HepG2 (cell line): ENCODE results near the gene TNFSF9. TPM values are rescaled to one million over a fixed set of nuclear protein-coding genes. Genes with fewer than 3 reads are reported as not detected.

ENCODE experiments used
- ATAC-seq: fragments of 200-7000 bp; cut with Tn5 transposase; 3 replicates; pipeline ENCODE4 v1.9.1; 2020; ENCODE audit warnings: mild to moderate bottlenecking, moderate library complexity
- BruUV-seq: library from RNA; stranded (reverse); fragments of 400-500 nt; replicated peaks from 2 replicates; lab custom pipeline; 2021; lab: Mats Ljungman, UMichigan
- CTCF ChIA-PET: fragments of 300-600 bp; formaldehyde crosslinking; extraction: SDS; loops from one replicate; lab custom pipeline; 2021; ENCODE audit warnings: low total read pairs, inconsistent platforms, low intra/inter-chr PET ratio; lab: Yijun Ruan, JAX
- POLR2A ChIA-PET: fragments of 350-600 bp; sonication (Branson Sonifier 250); formaldehyde crosslinking; loops from one replicate; lab custom pipeline; 2020; ENCODE audit warnings: antibody characterized with exemption, inconsistent platforms; lab: Yijun Ruan, JAX
- DNase-seq: peaks from one replicate; pipeline ENCODE4 v3.0.0-alpha.2; 2015; ENCODE audit warnings: low spot score
- FAIRE-seq: peaks from 3 replicates; lab custom pipeline; 2011; peaks lifted over from hg19 to GRCh38; lab: Jason Lieb, UNC
- H2AFZ ChIP-seq: one replicate; pipeline ENCODE4 v1.6.1; 2011; ENCODE audit warnings: low read length, inconsistent platforms
- H3K27ac ChIP-seq: fragments of 300-600 bp; 3 replicates; pipeline ENCODE4 v1.8.0; 2011; ENCODE audit warnings: mixed run types, mild to moderate bottlenecking, mixed read lengths, low read length, inconsistent platforms; ENCODE audit not compliant: insufficient read depth; ENCODE audit errors: extremely low read length
- H3K27me3 ChIP-seq, 2 experiments: fragments of 200-600 bp in 1 of 2; 2 replicates in 1 of 2; 3 replicates in 1 of 2; pipeline versions ENCODE4 v1.6.0 to v1.8.0; 2011; ENCODE audit warnings: low read length in 2 of 2, mild to moderate bottlenecking in 2 of 2, moderate library complexity in 2 of 2, inconsistent platforms in 1 of 2; ENCODE audit not compliant: insufficient read depth in 2 of 2, control insufficient read depth in 1 of 2
- H3K36me3 ChIP-seq, 2 experiments: fragments of 200-600 bp in 1 of 2; replicated peaks in 1 of 2; 2 replicates in 1 of 2; 3 replicates in 1 of 2; pipeline versions ENCODE4 v1.5.1 to v1.8.0; 2011; ENCODE audit warnings: low read length in 2 of 2, inconsistent platforms in 1 of 2; ENCODE audit not compliant: insufficient read depth in 2 of 2, control insufficient read depth in 1 of 2
- H3K4me1 ChIP-seq: 2 replicates; pipeline ENCODE4 v1.5.1; 2012; ENCODE audit warnings: low read length, inconsistent platforms; ENCODE audit not compliant: insufficient read depth
- H3K4me2 ChIP-seq: 2 replicates; pipeline ENCODE4 v1.6.0; 2011; ENCODE audit warnings: low read depth, low read length, inconsistent platforms
- H3K4me3 ChIP-seq, 3 experiments: fragments of 200-600 bp in 1 of 3; sonication (generic), shearing (Covaris generic) in 1 of 3; replicated peaks in 1 of 3; 2 replicates each; pipeline ENCODE4 v1.5.1; 2011 to 2016; ENCODE audit warnings: low read length in 3 of 3, inconsistent platforms in 2 of 3, low read depth in 2 of 3, mild to moderate bottlenecking in 2 of 3, control low read depth in 1 of 3, mixed read lengths in 1 of 3; ENCODE audit not compliant: insufficient read depth in 1 of 3
- H3K79me2 ChIP-seq: one replicate; pipeline ENCODE4 v1.6.1; 2011; ENCODE audit warnings: low read length, inconsistent platforms; ENCODE audit not compliant: insufficient read depth
- H3K9ac ChIP-seq: 2 replicates; pipeline ENCODE4 v1.6.0; 2011; ENCODE audit warnings: mild to moderate bottlenecking, low read depth, low read length, inconsistent platforms; ENCODE audit not compliant: insufficient read depth
- H3K9me3 ChIP-seq: 2 replicates; pipeline ENCODE4 v1.5.1; 2012; ENCODE audit warnings: mild to moderate bottlenecking, low read length
- H4K20me1 ChIP-seq: 2 replicates; pipeline ENCODE4 v1.6.0; 2011; ENCODE audit warnings: inconsistent platforms, mild to moderate bottlenecking, low read length, moderate library complexity; ENCODE audit not compliant: insufficient read depth
- AHR ChIP-seq: IDR thresholded peaks from 2 replicates; pipeline ENCODE4 v1.6.1; 2018; ENCODE audit warnings: missing genetic modification reagents, missing compliant biosample characterization
- NCOA1 ChIP-seq: sonication (generic); formaldehyde crosslinking; IDR thresholded peaks from 2 replicates; pipeline ENCODE4 v1.9.0; 2021; ENCODE audit warnings: missing genetic modification reagents
- SMYD3 ChIP-seq: sonication (generic); formaldehyde crosslinking; IDR thresholded peaks from 2 replicates; pipeline ENCODE4 v1.8.1; 2023; ENCODE audit warnings: mild to moderate bottlenecking, missing genetic modification reagents
- ZBTB40 ChIP-seq, 2 experiments: fragments of 450-650 bp in 1 of 2; sonication (generic) in 1 of 2; formaldehyde crosslinking in 1 of 2; IDR thresholded peaks; 2 replicates each; pipeline versions ENCODE4 v1.6.1 to v1.8.0; 2016 to 2022; ENCODE audit warnings: antibody characterized with exemption in 1 of 2, mild to moderate bottlenecking in 1 of 2, missing genetic modification reagents in 1 of 2
- WGBS: methylation state at CpG from one replicate; pipeline ENCODE4 v1.1.6; 2017; ENCODE audit warnings: low lambda C conversion rate; 5-methylcytosine and 5-hydroxymethylcytosine counted together
- in situ Hi-C: cut with HindIII; loops from 2 replicates; pipeline ENCODE4 v1.10.0; 2017; ENCODE audit warnings: low pct_unique_long_range_greater_than_20kb; ENCODE audit not compliant: extremely low pct_ligation_motif_present
- intact Hi-C: fragments of 100-400 bp; cut with micrococcal nuclease; formaldehyde crosslinking; loops from one replicate; pipeline ENCODE4 v1.10.0; 2022; ENCODE audit not compliant: unreplicated experiment
- polyA plus RNA-seq, 8 experiments: library from polyadenylated mRNA; depleted of rRNA in 3 of 8; stranded (reverse) in 7 of 8; unstranded in 1 of 8; fragments of >200 nt; fragmentation: Illumina TruSeq in 4 of 8; extraction: Trizol in 4 of 8; gene quantifications; 2 replicates each; pipeline versions ENCODE4 v1.2.1 to v1.2.3, GENCODE V29; 2011 to 2016; ENCODE audit warnings: low read depth in 4 of 8, missing spikeins in 1 of 8, mixed read lengths in 1 of 8; ENCODE audit not compliant: insufficient read depth in 1 of 8
- total RNA-seq, 5 experiments: library from RNA; depleted of rRNA; stranded (reverse); fragments of >200 nt; fragmentation: Illumina TruSeq; extraction: Trizol; gene quantifications; 2 replicates each; pipeline ENCODE4 v1.2.3, GENCODE V29; 2016; ENCODE audit warnings: low read depth in 1 of 5

The TNFSF9 gene
- total and polyA plus RNA-seq, 2 of the 13 experiments (the other 11 are each of a cell fraction or from before 2014, with no cell fraction given) = 1.0 to 1.8 TPM

GRCh38 chr19:6576869-6577475 lies 46.1 kb downstream of the TNFSF9 start:
- Histone ChIP-seq H3K79me2 (no peaks in the 10 kb centered on the region), H4K20me1 (no peaks in the 10 kb centered on the region), H3K27ac (no peak overlapping the region), H3K9ac (no peak overlapping the region), H3K4me3 (no peak overlapping the region), H3K36me3 (no peaks in the 10 kb centered on the region), H2AFZ (no peak overlapping the region), H3K27me3 (peaks cover 0 to 20% of the 10 kb centered on the region in 2 experiments; a peak in 2 of 5 replicates), H3K4me1 (peaks cover 10% of the 10 kb centered on the region; the same call in 1 of the 2 replicates), H3K4me2 (no peak overlapping the region), H3K9me3 (no peaks in the 10 kb centered on the region)
- CTCF ChIA-PET = no interaction called here
- ATAC-seq (no peak), FAIRE-seq (no peak), DNase-seq (no peak)
- BruUV-seq = no TSS peak
- 36% methylated on average over 5 of the region's 5 CpGs for WGBS
- intact Hi-C loops (no loop called here), in situ Hi-C loops (no loop called here)
- TF ChIP-seq AHR = no peak
- TF ChIP-seq ZBTB40 (IDR thresholded peaks at IDR 0.05) = no peak
- no peak for TF ChIP-seq ZBTB40 (CRISPR knock-in tag; IDR thresholded peaks at IDR 0.05)
- TF ChIP-seq SMYD3 (CRISPR knock-in tag) = no peak
- TF ChIP-seq NCOA1 (CRISPR knock-in tag) = no peak
- POLR2A ChIA-PET = no interaction called here
